ENCODE data around the gene ASTN2. TPM values are rescaled to one million over a fixed set of nuclear protein-coding genes. Genes with fewer than 3 reads are reported as not detected.

ASTN2 gene
- total RNA-seq, 1 donor from 2014 or later: 10.0 TPM

DNA sequence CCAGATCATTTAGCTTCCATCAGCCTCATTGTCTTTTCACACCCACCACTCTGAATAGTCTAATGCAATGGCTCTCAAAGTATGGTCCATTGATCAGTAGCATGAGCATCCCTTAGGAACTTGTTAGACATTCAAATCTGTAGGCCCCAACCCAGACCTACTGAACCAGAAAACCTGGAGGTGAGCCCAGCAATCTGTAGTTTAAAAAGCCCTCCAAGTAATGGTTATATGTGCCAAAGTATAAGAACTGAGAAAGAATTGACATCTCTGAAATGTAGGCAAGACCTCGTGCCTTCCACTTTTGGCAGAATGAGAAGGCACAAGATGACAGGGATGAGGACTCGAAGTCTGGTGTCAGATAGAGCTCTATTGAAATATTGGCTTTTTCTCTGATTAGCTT lies 460.1 kb downstream of the ASTN2 start:
- TF ChIP-seq, protein P1, sequence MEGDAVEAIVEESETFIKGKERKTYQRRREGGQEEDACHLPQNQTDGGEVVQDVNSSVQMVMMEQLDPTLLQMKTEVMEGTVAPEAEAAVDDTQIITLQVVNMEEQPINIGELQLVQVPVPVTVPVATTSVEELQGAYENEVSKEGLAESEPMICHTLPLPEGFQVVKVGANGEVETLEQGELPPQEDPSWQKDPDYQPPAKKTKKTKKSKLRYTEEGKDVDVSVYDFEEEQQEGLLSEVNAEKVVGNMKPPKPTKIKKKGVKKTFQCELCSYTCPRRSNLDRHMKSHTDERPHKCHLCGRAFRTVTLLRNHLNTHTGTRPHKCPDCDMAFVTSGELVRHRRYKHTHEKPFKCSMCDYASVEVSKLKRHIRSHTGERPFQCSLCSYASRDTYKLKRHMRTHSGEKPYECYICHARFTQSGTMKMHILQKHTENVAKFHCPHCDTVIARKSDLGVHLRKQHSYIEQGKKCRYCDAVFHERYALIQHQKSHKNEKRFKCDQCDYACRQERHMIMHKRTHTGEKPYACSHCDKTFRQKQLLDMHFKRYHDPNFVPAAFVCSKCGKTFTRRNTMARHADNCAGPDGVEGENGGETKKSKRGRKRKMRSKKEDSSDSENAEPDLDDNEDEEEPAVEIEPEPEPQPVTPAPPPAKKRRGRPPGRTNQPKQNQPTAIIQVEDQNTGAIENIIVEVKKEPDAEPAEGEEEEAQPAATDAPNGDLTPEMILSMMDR (IDR thresholded peaks at IDR 0.05; ENCODE audit: unreplicated experiment): no peak
- DNase-seq (ENCODE audit: low spot score): no peak
- H3K9me3 Mint-ChIP-seq (ENCODE audit: unreplicated experiment): no peaks in the 10 kb centered on the region
- H3K36me3 Mint-ChIP-seq (ENCODE audit: low read depth, unreplicated experiment): no peaks in the 10 kb centered on the region
- peaks cover 25% of the 10 kb centered on the region for H3K4me1 Mint-ChIP-seq (ENCODE audit: unreplicated experiment)
- H3K27ac Mint-ChIP-seq (ENCODE audit: unreplicated experiment): no peak overlapping the region
- H3K4me3 Mint-ChIP-seq (ENCODE audit: unreplicated experiment): no peak overlapping the region
- peaks cover 3% of the 10 kb centered on the region for H3K27me3 Mint-ChIP-seq (ENCODE audit: unreplicated experiment)

DNA sequence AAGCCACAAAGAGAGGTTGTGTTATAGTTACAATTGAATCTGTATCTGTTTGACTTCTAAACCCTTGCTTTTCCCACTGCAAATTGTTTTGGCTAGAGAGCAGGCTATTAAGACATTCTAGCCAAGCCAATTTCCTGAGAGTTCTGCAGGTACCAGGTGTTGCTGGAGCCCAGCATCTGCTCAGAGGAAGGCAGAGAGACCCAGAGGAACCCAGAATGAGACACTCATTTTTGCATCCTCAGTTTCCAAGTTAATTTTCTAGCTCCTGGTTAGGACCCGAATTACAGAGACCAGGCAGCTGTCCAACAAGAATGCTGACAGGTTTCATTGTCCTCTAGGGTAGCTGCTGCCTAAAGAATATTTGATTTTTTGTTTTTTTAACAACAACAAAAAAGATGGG lies 461.6 kb downstream of the ASTN2 start:
- TF ChIP-seq, protein P1 (IDR thresholded peaks at IDR 0.05; ENCODE audit: unreplicated experiment): no peak

DNA sequence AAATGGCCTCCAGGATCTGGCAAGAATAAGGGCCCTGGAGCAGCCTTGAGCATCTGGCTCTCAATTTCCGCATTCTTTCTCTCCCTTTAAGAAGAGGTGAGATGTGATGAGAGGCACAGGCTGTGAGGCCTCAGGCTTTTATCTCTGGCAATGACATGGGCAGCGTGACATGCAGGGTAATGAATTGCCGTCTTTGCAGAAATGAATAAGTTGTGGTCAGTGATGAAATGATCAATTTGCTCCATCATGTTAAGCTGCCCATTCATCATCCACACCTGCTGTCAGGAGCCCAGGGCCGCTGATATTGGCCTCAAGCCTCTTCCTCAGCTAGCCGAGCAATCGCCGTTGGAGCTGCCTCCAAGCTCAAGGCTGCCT lies 462.4 kb downstream of the ASTN2 start:
- H3K27ac Mint-ChIP-seq (ENCODE audit: unreplicated experiment): no peak overlapping the region
- DNase-seq (ENCODE audit: low spot score): no peak
- H3K36me3 Mint-ChIP-seq (ENCODE audit: low read depth, unreplicated experiment): peaks cover 3% of the 10 kb centered on the region
- peaks cover 3% of the 10 kb centered on the region for H3K27me3 Mint-ChIP-seq (ENCODE audit: unreplicated experiment)
- H3K4me3 Mint-ChIP-seq (ENCODE audit: unreplicated experiment): no peak overlapping the region
- TF ChIP-seq, protein P1 (IDR thresholded peaks at IDR 0.05; ENCODE audit: unreplicated experiment): no peak
- H3K9me3 Mint-ChIP-seq (ENCODE audit: unreplicated experiment): no peaks in the 10 kb centered on the region
- H3K4me1 Mint-ChIP-seq (ENCODE audit: unreplicated experiment): peaks cover 19% of the 10 kb centered on the region

More for the DNA sequence above, 461.6 kb downstream of the ASTN2 start:
- Mint-ChIP-seq H3K36me3 (ENCODE audit: low read depth, unreplicated experiment) (peaks cover 3% of the 10 kb centered on the region), H3K9me3 (ENCODE audit: unreplicated experiment) (no peaks in the 10 kb centered on the region), H3K27me3 (ENCODE audit: unreplicated experiment) (peaks cover 3% of the 10 kb centered on the region), H3K4me3 (ENCODE audit: unreplicated experiment) (no peak overlapping the region), H3K27ac (ENCODE audit: unreplicated experiment) (no peak overlapping the region), H3K4me1 (ENCODE audit: unreplicated experiment) (peaks cover 19% of the 10 kb centered on the region)
- DNase-seq (ENCODE audit: low spot score): no peak

DNA sequence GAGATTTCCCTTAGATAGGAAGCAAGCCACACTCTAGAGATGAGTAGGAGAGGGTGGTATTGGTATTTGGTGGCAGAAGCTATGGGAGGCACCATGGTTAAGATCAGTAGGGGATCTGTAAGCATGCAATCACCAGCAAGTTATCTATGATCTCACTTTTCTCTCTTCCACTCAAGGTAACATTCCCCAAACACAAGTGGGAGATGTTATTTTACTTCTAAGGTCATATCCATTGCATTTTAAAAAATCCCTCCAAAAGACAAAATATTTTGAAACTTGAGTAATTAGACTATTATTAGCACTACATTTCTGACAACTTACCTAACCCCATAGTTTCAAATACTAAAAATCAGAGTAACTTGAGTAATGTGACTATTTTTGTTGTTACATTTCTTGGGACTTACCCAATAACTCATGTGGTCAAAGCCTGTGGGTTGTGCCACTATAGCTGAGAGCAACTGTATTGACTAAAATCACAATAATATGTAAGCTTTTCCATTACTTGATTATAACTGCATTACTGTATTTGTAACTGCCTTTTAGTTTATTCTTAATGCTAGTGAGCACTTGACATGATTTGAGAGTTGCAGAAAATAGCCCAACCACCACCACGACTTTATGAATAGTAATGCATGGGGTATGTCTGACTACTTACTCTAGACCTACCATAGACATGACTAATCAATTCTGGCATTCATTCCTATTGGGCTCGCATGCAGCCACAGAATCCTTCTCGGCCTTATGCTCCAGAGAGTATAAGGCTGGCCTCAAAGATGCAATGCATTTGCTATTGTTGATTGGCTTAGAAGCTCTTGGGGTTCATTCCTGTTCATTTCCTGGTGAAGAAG lies 463.0 kb downstream of the ASTN2 start:
- TF ChIP-seq, protein P1 (IDR thresholded peaks at IDR 0.05; ENCODE audit: unreplicated experiment): no peak
- no peak for DNase-seq (ENCODE audit: low spot score)
- Mint-ChIP-seq H3K9me3 (ENCODE audit: unreplicated experiment) (no peaks in the 10 kb centered on the region), H3K4me1 (ENCODE audit: unreplicated experiment) (peaks cover 20% of the 10 kb centered on the region), H3K27me3 (ENCODE audit: unreplicated experiment) (peaks cover 3% of the 10 kb centered on the region), H3K4me3 (ENCODE audit: unreplicated experiment) (no peak overlapping the region), H3K36me3 (ENCODE audit: low read depth, unreplicated experiment) (peaks cover 3% of the 10 kb centered on the region), H3K27ac (ENCODE audit: unreplicated experiment) (peak overlapping the region; percentile 8)

DNA sequence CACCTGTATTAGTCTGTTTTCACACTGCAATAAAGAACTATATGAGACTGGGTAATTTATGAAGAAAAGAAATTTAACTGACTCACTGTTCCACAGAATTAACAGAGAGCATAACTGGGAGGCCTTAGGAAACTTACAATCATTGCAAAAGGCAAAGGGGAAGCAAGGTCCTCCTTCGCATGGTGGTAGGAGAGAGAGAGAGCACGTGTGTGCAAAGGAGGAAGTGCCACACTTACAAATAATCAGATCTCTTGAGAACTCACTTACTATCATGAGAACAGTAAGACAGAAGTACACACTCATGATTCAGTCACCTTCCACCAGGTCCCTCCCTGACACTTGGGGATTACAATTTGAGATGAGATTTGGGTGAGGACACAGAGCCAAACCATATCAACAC lies 469.0 kb downstream of the ASTN2 start:
- H3K27ac Mint-ChIP-seq (ENCODE audit: unreplicated experiment): no peak overlapping the region
- peaks cover 3% of the 10 kb centered on the region for H3K27me3 Mint-ChIP-seq (ENCODE audit: unreplicated experiment)
- peaks cover 3% of the 10 kb centered on the region for H3K36me3 Mint-ChIP-seq (ENCODE audit: low read depth, unreplicated experiment)
- TF ChIP-seq, protein P1 (IDR thresholded peaks at IDR 0.05; ENCODE audit: unreplicated experiment): no peak
- no peaks in the 10 kb centered on the region for H3K9me3 Mint-ChIP-seq (ENCODE audit: unreplicated experiment)
- no peak for DNase-seq (ENCODE audit: low spot score)
- H3K4me1 Mint-ChIP-seq (ENCODE audit: unreplicated experiment): peaks cover 29% of the 10 kb centered on the region
- H3K4me3 Mint-ChIP-seq (ENCODE audit: unreplicated experiment): no peak overlapping the region
